VCaP (cell line): ENCODE data around the gene KLHL11.

ENCODE experiments used
- H3K27ac ChIP-seq: fragments of 450-650 bp; 2 replicates; pipeline ENCODE4 v1.5.1; 2017
- CTCF ChIP-seq: fragments of 450-650 bp; conservative IDR thresholded peaks from 2 replicates; pipeline ENCODE4 v1.5.1; 2017; ENCODE audit warnings: mild to moderate bottlenecking, moderate library complexity

KLHL11 gene

GRCh38 chr17:41907633-41908539 lies 42.7 kb upstream of the KLHL11 start:
- H3K27ac ChIP-seq, result no peak overlapping the region

GRCh38 chr17:41907185-41907556 lies 41.9 kb upstream of the KLHL11 start:
- TF ChIP-seq CTCF, result no peak

More at GRCh38 chr17:41907633-41908539, 42.7 kb upstream of the KLHL11 start:
- TF ChIP-seq CTCF, result no peak

GRCh38 chr17:41906465-41907184 lies 41.4 kb upstream of the KLHL11 start:
- TF ChIP-seq CTCF, result no peak

More at GRCh38 chr17:41907185-41907556, 41.9 kb upstream of the KLHL11 start:
- no peak overlapping the region for H3K27ac ChIP-seq

GRCh38 chr17:41905172-41905571 lies 39.9 kb upstream of the KLHL11 start:
- no peak overlapping the region for H3K27ac ChIP-seq
- no peak for TF ChIP-seq CTCF

More at GRCh38 chr17:41906465-41907184, 41.4 kb upstream of the KLHL11 start:
- H3K27ac ChIP-seq, result no peak overlapping the region

GRCh38 chr17:41904242-41904841 lies 39.1 kb upstream of the KLHL11 start:
- no peak for TF ChIP-seq CTCF
- no peak overlapping the region for H3K27ac ChIP-seq

GRCh38 chr17:41901646-41902045 lies 36.4 kb upstream of the KLHL11 start:
- no peak overlapping the region for H3K27ac ChIP-seq
- TF ChIP-seq CTCF, result no peak

GRCh38 chr17:41896726-41897125 lies 31.5 kb upstream of the KLHL11 start:
- no peak overlapping the region for H3K27ac ChIP-seq
- no peak for TF ChIP-seq CTCF
